A549 (cell line): ENCODE measurements around the gene ADD2. TPM values are rescaled to one million over a fixed set of nuclear protein-coding genes. Genes with fewer than 3 reads are reported as not detected.

Experiments
- ATAC-seq, 2 experiments: fragments of 200-7000 bp in 1 of 2; fragments of >200 bp in 1 of 2; cut with Nextera tagmentation in 1 of 2; cut with Tn5 transposase in 1 of 2; 3 replicates each; pipeline versions ENCODE4 v1.8.0 to v1.9.1; 2018 to 2020; ENCODE audit warnings: mild to moderate bottlenecking in 1 of 2, moderate library complexity in 1 of 2
- CTCF ChIA-PET: fragments of 300-600 bp; sonication (Branson Sonifier 250); formaldehyde crosslinking; extraction: SDS; loops from one replicate; lab custom pipeline; 2021; ENCODE audit warnings: antibody characterized with exemption, inconsistent platforms; lab: Yijun Ruan, JAX
- POLR2A ChIA-PET: fragments of 350-600 bp; formaldehyde crosslinking; extraction: SDS; loops from one replicate; lab custom pipeline; 2021; ENCODE audit warnings: antibody characterized with exemption, inconsistent platforms; lab: Yijun Ruan, JAX
- DNase-seq, 2 experiments: peaks; one replicate each; pipeline versions ENCODE4 v3.0.0 to v3.0.0-alpha.2; 2011 to 2016; ENCODE audit warnings: low read depth in 1 of 2, low spot score in 1 of 2
- FAIRE-seq: peaks from 2 replicates; lab custom pipeline; 2011; peaks lifted over from hg19 to GRCh38; lab: Jason Lieb, UNC
- H3K27ac ChIP-seq, 2 experiments: fragments of >200 bp; sonication (Bioruptor Twin); formaldehyde crosslinking; 3 replicates each; pipeline ENCODE4 v1.5.1; 2016 to 2017
- H3K4me1 ChIP-seq: fragments of >200 bp; sonication (Bioruptor Twin); formaldehyde crosslinking; 3 replicates; pipeline ENCODE4 v1.6.1; 2016
- H3K4me2 ChIP-seq: fragments of >200 bp; sonication (Bioruptor Twin); formaldehyde crosslinking; 3 replicates; pipeline ENCODE4 v1.6.1; 2016
- H3K4me3 ChIP-seq: fragments of >200 bp; sonication (Bioruptor Twin); formaldehyde crosslinking; 3 replicates; pipeline ENCODE4 v1.5.1; 2016
- H3K9me3 ChIP-seq: fragments of >200 bp; sonication (Bioruptor Twin); formaldehyde crosslinking; 3 replicates; pipeline ENCODE4 v1.6.1; 2016
- BHLHE40 ChIP-seq: IDR thresholded peaks from 2 replicates; pipeline ENCODE4 v1.6.1; 2012; ENCODE audit warnings: low read depth, low read length, inconsistent platforms
- CBX2 ChIP-seq: fragments of 200-600 bp; sonication (generic); IDR thresholded peaks from 2 replicates; pipeline ENCODE4 v1.6.1; 2016; ENCODE audit warnings: low read depth, mild to moderate bottlenecking, borderline replicate concordance
- CBX8 ChIP-seq: fragments of 200-600 bp; sonication (generic); IDR thresholded peaks from 2 replicates; pipeline ENCODE4 v1.6.1; 2016
- CHD2 ChIP-seq: fragments of 150-350 bp; IDR thresholded peaks from 2 replicates; pipeline ENCODE4 v1.6.1; 2014; ENCODE audit warnings: low read length; ENCODE audit not compliant: partially characterized antibody
- EHMT2 ChIP-seq: fragments of 200-600 bp; sonication (generic); IDR thresholded peaks from 2 replicates; pipeline ENCODE4 v1.6.1; 2016; ENCODE audit warnings: antibody characterized with exemption, low read depth, mild to moderate bottlenecking, moderate library complexity
- EP300 ChIP-seq, 2 experiments: fragments of >200 bp; sonication (Bioruptor Twin); formaldehyde crosslinking; IDR thresholded peaks; 2 replicates in 1 of 2; 3 replicates in 1 of 2; pipeline ENCODE4 v1.6.1; 2016 to 2017
- ESRRA ChIP-seq: fragments of 150-350 bp; IDR thresholded peaks from 2 replicates; pipeline ENCODE4 v1.6.1; 2014; ENCODE audit warnings: mild to moderate bottlenecking, low read length, borderline replicate concordance
- FOSL2 ChIP-seq, 2 experiments: fragments of 450-650 bp in 1 of 2; fragments of >200 bp in 1 of 2; sonication (Bioruptor Twin) in 1 of 2; formaldehyde crosslinking; IDR thresholded peaks; 2 replicates each; pipeline versions ENCODE4 v1.5.0 to v1.6.1; 2016 to 2020; ENCODE audit warnings: mild to moderate bottlenecking in 1 of 2, moderate library complexity in 1 of 2
- HEYL ChIP-seq: fragments of 250-450 bp; sonication (Bioruptor Pico); IDR thresholded peaks from 2 replicates; pipeline ENCODE4 v1.8.0; 2021; ENCODE audit warnings: mild to moderate bottlenecking, moderate library complexity
- HOXA7 ChIP-seq: fragments of 250-450 bp; sonication (Bioruptor Pico); IDR thresholded peaks from 2 replicates; pipeline ENCODE4 v1.5.0; 2020; ENCODE audit warnings: mild to moderate bottlenecking, moderate library complexity
- HOXB13 ChIP-seq: fragments of 250-450 bp; sonication (Bioruptor Pico); IDR thresholded peaks from 2 replicates; pipeline ENCODE4 v1.5.0; 2020; ENCODE audit warnings: low read depth, mild to moderate bottlenecking, moderate library complexity
- HOXB5 ChIP-seq: fragments of 250-450 bp; sonication (Bioruptor Pico); IDR thresholded peaks from 2 replicates; pipeline ENCODE4 v1.5.0; 2020; ENCODE audit warnings: mild to moderate bottlenecking, moderate library complexity
- KDM1A ChIP-seq: fragments of 200-600 bp; sonication (generic); IDR thresholded peaks from 2 replicates; pipeline ENCODE4 v1.6.1; 2016; ENCODE audit warnings: low read depth, mild to moderate bottlenecking
- KDM5A ChIP-seq: fragments of 200-600 bp; sonication (generic); IDR thresholded peaks from 2 replicates; pipeline ENCODE4 v1.6.1; 2016; ENCODE audit warnings: antibody characterized with exemption, mild to moderate bottlenecking
- MAFK ChIP-seq: fragments of 450-650 bp; IDR thresholded peaks from 2 replicates; pipeline ENCODE4 v1.6.1; 2014; ENCODE audit not compliant: partially characterized antibody
- MYC ChIP-seq: IDR thresholded peaks from 2 replicates; pipeline ENCODE4 v1.6.1; 2012; ENCODE audit warnings: mild to moderate bottlenecking, inconsistent platforms, low read length, improper control_type of control experiment, borderline replicate concordance
- NR3C1 ChIP-seq: fragments of >200 bp; sonication (Bioruptor Twin); formaldehyde crosslinking; IDR thresholded peaks from 3 replicates; pipeline ENCODE4 v1.6.1; 2017
- PHF8 ChIP-seq: fragments of 200-600 bp; sonication (generic); IDR thresholded peaks from 2 replicates; pipeline ENCODE4 v1.6.1; 2016; ENCODE audit warnings: low read depth, mild to moderate bottlenecking, antibody characterized with exemption, moderate library complexity, borderline replicate concordance
- POLR2A ChIP-seq: IDR thresholded peaks from 2 replicates; pipeline ENCODE4 v1.6.1; 2012; ENCODE audit warnings: mild to moderate bottlenecking, low read length
- RAD21 ChIP-seq, 2 experiments: fragments of >200 bp in 1 of 2; sonication (Bioruptor Twin) in 1 of 2; formaldehyde crosslinking in 1 of 2; IDR thresholded peaks in 1 of 2; conservative IDR thresholded peaks in 1 of 2; 2 replicates in 1 of 2; 3 replicates in 1 of 2; pipeline ENCODE4 v1.6.1; 2012 to 2018; ENCODE audit warnings: inconsistent platforms in 1 of 2
- RFX5 ChIP-seq: fragments of 450-650 bp; IDR thresholded peaks from 2 replicates; pipeline ENCODE4 v1.7.1; 2014; ENCODE audit warnings: antibody characterized with exemption, mild to moderate bottlenecking, moderate library complexity
- RNF2 ChIP-seq: fragments of 200-600 bp; sonication (generic); IDR thresholded peaks from 2 replicates; pipeline ENCODE4 v1.6.1; 2016; ENCODE audit warnings: low read depth, mild to moderate bottlenecking, antibody characterized with exemption, moderate library complexity, borderline replicate concordance
- SREBF2 ChIP-seq: fragments of 450-650 bp; IDR thresholded peaks from 2 replicates; pipeline ENCODE4 v1.6.1; 2014; ENCODE audit warnings: mild to moderate bottlenecking, moderate library complexity
- TP53 ChIP-seq: fragments of 250-450 bp; sonication (Bioruptor Pico); IDR thresholded peaks from 2 replicates; pipeline ENCODE4 v1.5.0; 2021; ENCODE audit warnings: mild to moderate bottlenecking, moderate library complexity
- ZC3H11A ChIP-seq: fragments of 450-650 bp; IDR thresholded peaks from 2 replicates; pipeline ENCODE4 v1.6.1; 2014; ENCODE audit warnings: antibody characterized with exemption, mild to moderate bottlenecking
- ZFP36 ChIP-seq: fragments of 450-650 bp; IDR thresholded peaks from 2 replicates; pipeline ENCODE4 v1.6.1; 2014; ENCODE audit warnings: borderline replicate concordance; ENCODE audit not compliant: partially characterized antibody
- ZNF302 ChIP-seq: fragments of 250-450 bp; sonication (Bioruptor Pico); IDR thresholded peaks from 2 replicates; pipeline ENCODE4 v1.9.0; 2021; ENCODE audit warnings: inconsistent platforms, mild to moderate bottlenecking, moderate library complexity
- ZSCAN20 ChIP-seq: fragments of 250-450 bp; sonication (Bioruptor Pico); IDR thresholded peaks from 2 replicates; pipeline ENCODE4 v1.8.0; 2022; ENCODE audit warnings: mild to moderate bottlenecking, moderate library complexity
- WGBS: methylation state at CpG from one replicate; pipeline ENCODE4 v1.1.6; 2017; ENCODE audit errors: missing lambda C conversion rate; 5-methylcytosine and 5-hydroxymethylcytosine counted together
- polyA plus RNA-seq, 4 experiments: library from polyadenylated mRNA; depleted of rRNA in 3 of 4; stranded (reverse); fragments of >200 nt; fragmentation: RNase III in 1 of 4; extraction: RNeasy Plus Mini Kit Qiagen cat#74134 plus additional on column Dnase treatment in 1 of 4; gene quantifications; 2 replicates in 3 of 4; 3 replicates in 1 of 4; pipeline ENCODE4 v1.2.3, GENCODE V29; 2011 to 2017
- TF ChIP-seq, protein P1 (sequence below): fragments of >200 bp; sonication (Bioruptor Twin); formaldehyde crosslinking; IDR thresholded peaks from 2 replicates; pipeline ENCODE4 v1.6.1; 2016
- TF ChIP-seq, protein P2 (sequence below): IDR thresholded peaks from 2 replicates; pipeline ENCODE4 v1.6.1; 2012; ENCODE audit warnings: low read depth, borderline replicate concordance
- TF ChIP-seq, protein P3 (sequence below): fragments of 450-650 bp; IDR thresholded peaks from 2 replicates; pipeline ENCODE4 v1.6.1; 2014; ENCODE audit warnings: antibody characterized with exemption
- TF ChIP-seq, protein P4 (sequence below): fragments of >200 bp; sonication (Bioruptor Twin); formaldehyde crosslinking; IDR thresholded peaks from 3 replicates; pipeline ENCODE4 v1.5.1; 2016

Gene ADD2
- polyA plus RNA-seq, 2 of the 4 experiments (the other 2 are of a cell fraction) = 18.0 to 25.5 TPM

DNA sequence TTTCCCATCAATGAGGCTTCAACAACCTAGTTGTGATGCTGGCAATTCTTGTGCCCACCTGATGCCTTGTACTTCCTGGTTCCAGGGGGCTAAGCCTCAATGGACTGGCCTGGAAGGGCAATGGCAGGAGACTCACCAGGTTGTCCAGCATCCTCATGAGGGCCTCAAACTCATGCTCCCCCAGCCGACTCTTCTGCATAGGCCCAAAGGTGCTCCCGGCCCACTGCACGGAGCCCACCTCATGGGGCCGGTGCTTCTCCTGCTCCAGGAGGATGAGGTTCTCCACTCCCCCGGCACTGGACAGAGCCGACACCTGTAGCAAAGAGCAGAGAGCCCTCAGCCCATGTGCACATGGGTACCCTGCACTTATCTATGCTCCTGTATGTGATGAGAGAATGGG is 84.5 kb downstream of the ADD2 start:
- H3K27ac ChIP-seq = no peak overlapping the region
- peaks cover 7% of the 10 kb centered on the region for H3K4me1 ChIP-seq
- FAIRE-seq = no peak
- no peak for ATAC-seq
- ChIA-PET POLR2A (no interaction called here), CTCF (interaction anchor here (0.6 to 0.7 kb wide), 3 partner anchors 16 to 318 kb away, joined by 3 to 4 read pairs (median 3); no protein-coding TSS in a partner anchor)
- H3K4me2 ChIP-seq = no peak overlapping the region
- 100% methylated on average over 5 of the region's 6 CpGs for WGBS
- no peak for DNase-seq
- H3K4me3 ChIP-seq = no peak overlapping the region
- H3K9me3 ChIP-seq = no peaks in the 10 kb centered on the region
- TF ChIP-seq, protein P1, sequence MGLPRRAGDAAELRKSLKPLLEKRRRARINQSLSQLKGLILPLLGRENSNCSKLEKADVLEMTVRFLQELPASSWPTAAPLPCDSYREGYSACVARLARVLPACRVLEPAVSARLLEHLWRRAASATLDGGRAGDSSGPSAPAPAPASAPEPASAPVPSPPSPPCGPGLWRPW = no peak
- TF ChIP-seq ZC3H11A (no peak), EP300 (IDR thresholded peaks at IDR 0.05) (no peak), HOXA7 (CRISPR knock-in tag) (no peak), CBX2 (no peak), CHD2 (no peak), MYC (no peak), HOXB13 (no peak), EHMT2 (no peak), FOSL2 (IDR thresholded peaks at IDR 0.05) (no peak), FOSL2 (CRISPR knock-in tag; IDR thresholded peaks at IDR 0.05) (no peak), ZSCAN20 (CRISPR knock-in tag) (no peak), RNF2 (no peak), HEYL (CRISPR knock-in tag) (no peak), KDM1A (no peak), BHLHE40 (no peak), PHF8 (no peak), TP53 (no peak)
- TF ChIP-seq, protein P2, sequence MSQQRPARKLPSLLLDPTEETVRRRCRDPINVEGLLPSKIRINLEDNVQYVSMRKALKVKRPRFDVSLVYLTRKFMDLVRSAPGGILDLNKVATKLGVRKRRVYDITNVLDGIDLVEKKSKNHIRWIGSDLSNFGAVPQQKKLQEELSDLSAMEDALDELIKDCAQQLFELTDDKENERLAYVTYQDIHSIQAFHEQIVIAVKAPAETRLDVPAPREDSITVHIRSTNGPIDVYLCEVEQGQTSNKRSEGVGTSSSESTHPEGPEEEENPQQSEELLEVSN = no peak
- TF ChIP-seq, protein P3, sequence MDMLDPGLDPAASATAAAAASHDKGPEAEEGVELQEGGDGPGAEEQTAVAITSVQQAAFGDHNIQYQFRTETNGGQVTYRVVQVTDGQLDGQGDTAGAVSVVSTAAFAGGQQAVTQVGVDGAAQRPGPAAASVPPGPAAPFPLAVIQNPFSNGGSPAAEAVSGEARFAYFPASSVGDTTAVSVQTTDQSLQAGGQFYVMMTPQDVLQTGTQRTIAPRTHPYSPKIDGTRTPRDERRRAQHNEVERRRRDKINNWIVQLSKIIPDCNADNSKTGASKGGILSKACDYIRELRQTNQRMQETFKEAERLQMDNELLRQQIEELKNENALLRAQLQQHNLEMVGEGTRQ = no peak
- TF ChIP-seq, all 56 proteins: peak for 0

DNA sequence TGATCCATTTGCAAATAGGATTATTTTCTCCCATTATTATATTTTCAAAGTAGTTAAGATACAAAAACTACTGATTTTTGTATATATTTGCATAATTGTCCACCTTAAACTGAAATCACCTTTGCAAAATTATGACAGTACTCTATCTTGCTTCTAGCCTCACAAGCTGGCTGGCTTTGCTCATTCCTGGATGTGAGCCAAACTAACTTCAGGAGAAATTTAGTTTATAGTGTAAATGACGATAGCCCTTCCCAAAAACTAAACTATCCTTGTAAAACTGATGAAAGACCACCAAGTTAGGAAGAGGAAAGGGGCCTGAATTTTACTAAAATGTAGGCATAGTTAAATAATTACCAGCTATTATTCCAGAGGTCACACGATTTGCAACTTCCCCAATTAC is 87.3 kb downstream of the ADD2 start:
- Histone ChIP-seq H3K4me1 (no peaks in the 10 kb centered on the region), H3K9me3 (no peaks in the 10 kb centered on the region), H3K4me3 (no peak overlapping the region), H3K4me2 (no peak overlapping the region), H3K27ac (no peak overlapping the region)
- WGBS = 88% methylated on average over 2 of the region's 2 CpGs
- no peak for FAIRE-seq
- no peak for ATAC-seq
- TF ChIP-seq KDM5A (no peak), ZSCAN20 (CRISPR knock-in tag) (no peak), RAD21 (conservative IDR thresholded peaks at IDR 0.05 in 1 of 2, IDR thresholded peaks at IDR 0.05 in 1 of 2) (no peak), MAFK (no peak), ESRRA (no peak), SREBF2 (no peak), CBX8 (no peak), ZFP36 (no peak), RFX5 (no peak), ZNF302 (CRISPR knock-in tag) (no peak), HOXB5 (CRISPR knock-in tag) (no peak), NR3C1 (no peak), POLR2A (no peak)
- TF ChIP-seq, protein P4, sequence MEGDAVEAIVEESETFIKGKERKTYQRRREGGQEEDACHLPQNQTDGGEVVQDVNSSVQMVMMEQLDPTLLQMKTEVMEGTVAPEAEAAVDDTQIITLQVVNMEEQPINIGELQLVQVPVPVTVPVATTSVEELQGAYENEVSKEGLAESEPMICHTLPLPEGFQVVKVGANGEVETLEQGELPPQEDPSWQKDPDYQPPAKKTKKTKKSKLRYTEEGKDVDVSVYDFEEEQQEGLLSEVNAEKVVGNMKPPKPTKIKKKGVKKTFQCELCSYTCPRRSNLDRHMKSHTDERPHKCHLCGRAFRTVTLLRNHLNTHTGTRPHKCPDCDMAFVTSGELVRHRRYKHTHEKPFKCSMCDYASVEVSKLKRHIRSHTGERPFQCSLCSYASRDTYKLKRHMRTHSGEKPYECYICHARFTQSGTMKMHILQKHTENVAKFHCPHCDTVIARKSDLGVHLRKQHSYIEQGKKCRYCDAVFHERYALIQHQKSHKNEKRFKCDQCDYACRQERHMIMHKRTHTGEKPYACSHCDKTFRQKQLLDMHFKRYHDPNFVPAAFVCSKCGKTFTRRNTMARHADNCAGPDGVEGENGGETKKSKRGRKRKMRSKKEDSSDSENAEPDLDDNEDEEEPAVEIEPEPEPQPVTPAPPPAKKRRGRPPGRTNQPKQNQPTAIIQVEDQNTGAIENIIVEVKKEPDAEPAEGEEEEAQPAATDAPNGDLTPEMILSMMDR = no peak
- CTCF ChIA-PET = interaction anchor here (1.3 to 1.9 kb wide), 3 partner anchors 11 to 379 kb away, joined by 4 to 6 read pairs (median 4); partner anchors contain the start of gene FAM136A
- no peak for DNase-seq
- POLR2A ChIA-PET = no interaction called here
